Measurements from ENCODE around the gene ICA1. TPM values are rescaled to one million over a fixed set of nuclear protein-coding genes. Genes with fewer than 3 reads are reported as not detected.

The ICA1 gene
- total RNA-seq, 1 donor, result 0.45 TPM

DNA sequence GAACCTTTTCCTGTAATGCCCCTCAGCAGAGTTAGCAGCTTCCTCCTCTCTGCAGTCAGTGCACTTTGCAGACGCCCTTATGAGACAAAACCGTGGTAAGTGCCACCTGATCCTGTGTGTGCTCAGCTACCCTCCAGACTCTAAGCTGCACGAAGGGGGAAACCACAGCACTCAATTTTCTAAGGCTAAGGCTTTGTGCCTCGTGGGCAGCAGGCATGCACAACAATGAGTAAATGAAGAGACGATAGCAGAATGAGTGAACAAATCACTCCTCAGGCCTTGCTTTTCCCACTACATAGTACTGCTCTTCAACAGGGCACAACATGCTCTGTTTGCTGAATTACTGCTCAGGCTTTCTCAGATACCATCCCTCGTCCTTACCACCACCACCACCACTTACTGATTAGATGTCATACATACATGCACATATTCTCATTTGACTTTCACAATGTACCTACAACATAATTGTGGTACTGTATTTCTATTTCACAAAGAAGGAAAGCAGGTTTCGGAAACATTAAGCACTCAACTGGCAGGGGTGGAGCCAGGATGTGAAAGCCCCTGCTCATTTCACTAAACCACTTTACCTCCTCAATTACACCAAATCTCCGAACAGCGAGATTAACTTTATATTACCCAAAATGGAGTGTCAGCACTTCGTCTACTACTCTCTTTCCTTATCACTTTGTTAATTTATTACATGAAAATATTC is 85.4 kb downstream of the ICA1 start:
- no peak for TF ChIP-seq CTCF (IDR thresholded peaks at IDR 0.05; ENCODE audit: insufficient read depth, low read length)
- no peak overlapping the region for H3K4me3 ChIP-seq (ENCODE audit: low read depth, low read length)
- DNase-seq (ENCODE audit: low read depth), result no peak

DNA sequence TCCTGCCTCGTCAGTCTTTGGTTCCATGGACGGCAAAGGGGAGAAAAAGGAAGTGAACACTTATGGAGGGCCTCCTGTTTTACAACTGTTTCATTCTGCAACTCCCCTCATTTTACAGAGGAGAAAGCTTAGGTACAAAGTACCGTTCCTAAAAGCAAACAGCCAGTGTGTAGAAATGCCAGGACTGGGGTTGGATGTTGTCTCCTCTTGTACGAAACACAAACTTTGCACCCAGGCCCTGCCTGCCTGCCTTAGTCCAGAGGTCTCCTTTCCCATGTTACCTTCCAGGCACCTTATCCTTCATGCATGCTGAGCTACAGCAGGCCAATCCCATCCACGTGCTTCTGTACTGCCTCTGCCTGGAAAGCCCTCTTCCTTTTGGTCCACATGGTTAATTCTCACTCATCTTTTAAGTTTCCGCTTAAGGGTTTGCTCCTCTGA is 86.0 kb downstream of the ICA1 start:
- no peak for DNase-seq (ENCODE audit: low read depth)
- no peak overlapping the region for H3K4me3 ChIP-seq (ENCODE audit: low read depth, low read length)

GRCh38 chr7:8172372-8173354 is 89.3 kb downstream of the ICA1 start:
- H3K4me3 ChIP-seq (ENCODE audit: low read depth, low read length), result no peak overlapping the region
- no peak for TF ChIP-seq CTCF (IDR thresholded peaks at IDR 0.05; ENCODE audit: insufficient read depth, low read length)
- DNase-seq (ENCODE audit: low read depth), result no peak

More for the DNA sequence above, 86.0 kb downstream of the ICA1 start:
- no peak for TF ChIP-seq CTCF (IDR thresholded peaks at IDR 0.05; ENCODE audit: insufficient read depth, low read length)

DNA sequence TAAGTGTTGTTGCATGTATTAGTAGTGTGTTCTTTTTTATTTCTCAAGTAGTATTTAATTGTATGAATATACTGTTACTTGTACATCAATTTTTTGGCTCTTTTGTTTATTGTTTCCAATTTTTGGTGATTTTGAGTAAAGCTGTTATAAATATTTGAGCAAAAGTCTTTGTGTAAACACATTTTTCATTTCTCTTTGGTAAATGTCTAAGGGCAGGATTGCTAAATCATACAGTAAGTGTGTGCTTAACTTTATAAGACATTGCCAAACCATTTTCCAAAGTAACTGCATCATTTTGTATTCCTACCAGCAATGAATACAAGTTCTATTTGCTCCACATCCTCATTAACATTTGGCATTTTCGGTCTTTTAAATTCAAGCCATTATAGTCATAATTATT is 92.8 kb downstream of the ICA1 start:
- DNase-seq (ENCODE audit: low read depth), result no peak
- no peak overlapping the region for H3K4me3 ChIP-seq (ENCODE audit: low read depth, low read length)
- TF ChIP-seq CTCF (IDR thresholded peaks at IDR 0.05; ENCODE audit: insufficient read depth, low read length), result no peak

GRCh38 chr7:8168336-8168735 is 93.6 kb downstream of the ICA1 start:
- H3K4me3 ChIP-seq (ENCODE audit: low read depth, low read length), result no peak overlapping the region
- TF ChIP-seq CTCF (IDR thresholded peaks at IDR 0.05; ENCODE audit: insufficient read depth, low read length), result no peak
- DNase-seq (ENCODE audit: low read depth), result no peak

DNA sequence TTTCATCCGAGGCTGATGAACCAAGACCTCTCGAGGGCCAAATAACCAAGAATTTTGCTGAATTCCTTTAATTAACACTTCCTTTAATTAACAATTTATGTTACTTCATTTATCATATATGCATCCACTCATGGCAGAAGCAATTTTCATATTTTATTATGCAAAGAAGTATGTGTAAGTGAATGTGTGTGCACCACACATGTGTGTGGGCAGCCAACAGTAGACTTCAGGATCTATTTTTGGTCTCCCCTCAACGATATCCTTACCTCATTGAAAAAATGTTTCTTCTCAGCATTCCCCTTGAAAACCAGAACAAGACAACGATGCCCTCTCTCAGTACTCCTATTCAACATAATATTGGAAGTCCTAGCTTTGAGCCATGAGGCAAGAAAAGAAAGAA is 96.8 kb downstream of the ICA1 start:
- TF ChIP-seq CTCF (IDR thresholded peaks at IDR 0.05; ENCODE audit: insufficient read depth, low read length), result no peak
- DNase-seq (ENCODE audit: low read depth), result no peak
- no peak overlapping the region for H3K4me3 ChIP-seq (ENCODE audit: low read depth, low read length)

All from fibroblast of the aortic adventitia (primary cell).